Duodenal mucosa (tissue), 2 donors: ENCODE results near the gene ASMT.
"Not testable (repeated sequence)": the region's sequence is repeated elsewhere in the genome, so short reads cannot be mapped to it uniquely, and the experiment has no call there.

Source experiments
- H3K27ac ChIP-seq: one replicate; pipeline ENCODE4 v1.7.0; 2013; ENCODE audit warnings: low read depth, low read length
- H3K27me3 ChIP-seq, 2 donors: one replicate each; pipeline ENCODE4 v1.7.0; 2013; ENCODE audit warnings: low read length in 2 of 2, control low read depth in 1 of 2; ENCODE audit not compliant: insufficient read depth in 2 of 2, control insufficient read depth in 1 of 2
- H3K36me3 ChIP-seq, 2 donors: one replicate each; pipeline ENCODE4 v1.7.0; 2013; ENCODE audit warnings: low read length in 2 of 2, control low read depth in 1 of 2; ENCODE audit not compliant: insufficient read depth in 2 of 2, control insufficient read depth in 1 of 2
- H3K4me1 ChIP-seq, 2 donors: one replicate each; pipeline ENCODE4 v1.7.0; 2013; ENCODE audit warnings: low read length in 2 of 2, control low read depth in 1 of 2; ENCODE audit not compliant: insufficient read depth in 2 of 2, control insufficient read depth in 1 of 2
- H3K4me3 ChIP-seq, 2 donors: one replicate each; pipeline ENCODE4 v1.7.0; 2013; ENCODE audit warnings: low read length in 2 of 2, low read depth in 1 of 2
- H3K9ac ChIP-seq, 2 donors: one replicate each; pipeline ENCODE4 v1.7.0; 2013; ENCODE audit warnings: low read length in 2 of 2, low read depth in 1 of 2
- H3K9me3 ChIP-seq, 2 donors: one replicate each; pipeline ENCODE4 v1.7.0; 2013; ENCODE audit warnings: low read length in 2 of 2, control low read depth in 1 of 2; ENCODE audit not compliant: control insufficient read depth in 1 of 2

Gene ASMT

DNA sequence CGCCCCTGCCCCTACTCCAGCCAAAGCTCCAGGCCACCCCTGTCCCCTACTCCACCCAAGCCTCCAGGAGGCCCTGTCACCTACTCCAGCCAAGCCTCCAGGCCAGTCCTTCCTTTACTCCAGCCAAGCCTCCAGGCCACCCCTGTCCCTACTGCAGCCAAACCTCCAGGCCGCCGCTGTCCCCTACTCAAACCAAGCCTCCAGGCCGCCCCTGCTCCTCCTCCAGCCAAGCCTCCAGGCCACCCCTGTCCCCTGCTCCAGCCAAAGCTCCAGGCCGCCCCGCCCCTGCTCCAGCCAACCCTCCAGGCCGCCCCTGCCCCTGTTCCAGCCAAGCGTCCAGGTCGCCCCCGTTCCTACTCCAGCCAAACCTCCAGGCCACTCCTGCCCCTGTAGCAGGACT, 5.1 kb upstream of the ASMT start:
- Histone ChIP-seq H3K4me3 (no peak overlapping the region), H3K36me3 (no peaks in the 10 kb centered on the region), H3K27ac (no peak overlapping the region), H3K9ac (no peak overlapping the region), H3K9me3 (no peaks in the 10 kb centered on the region), H3K27me3 (no peaks in the 10 kb centered on the region), H3K4me1 (no peaks in the 10 kb centered on the region)

DNA sequence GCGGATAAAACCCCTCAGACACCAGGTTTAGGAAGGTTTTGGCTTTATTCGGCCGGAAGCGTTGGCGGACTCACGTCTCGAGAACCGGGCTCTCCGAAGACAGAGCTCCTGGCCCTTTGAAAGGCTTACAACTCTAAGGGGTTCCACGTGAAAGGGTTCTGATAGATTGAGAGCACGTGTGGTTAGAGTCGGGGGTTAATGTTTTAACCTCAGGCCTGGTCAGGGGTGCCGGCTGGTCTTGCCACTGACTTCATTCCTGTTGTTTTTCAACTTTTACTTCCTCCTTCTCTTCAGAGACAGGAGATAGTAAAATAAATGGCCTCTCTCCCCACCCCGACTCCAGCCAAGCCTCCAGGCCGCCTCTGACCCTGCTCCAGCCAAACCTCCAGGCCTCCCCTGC, 4.7 kb upstream of the ASMT start:
- Histone ChIP-seq H3K4me3 (no peak overlapping the region), H3K27me3 (no peaks in the 10 kb centered on the region), H3K4me1 (no peaks in the 10 kb centered on the region), H3K27ac (no peak overlapping the region), H3K9ac (no peak overlapping the region), H3K9me3 (no peaks in the 10 kb centered on the region), H3K36me3 (no peaks in the 10 kb centered on the region)

DNA sequence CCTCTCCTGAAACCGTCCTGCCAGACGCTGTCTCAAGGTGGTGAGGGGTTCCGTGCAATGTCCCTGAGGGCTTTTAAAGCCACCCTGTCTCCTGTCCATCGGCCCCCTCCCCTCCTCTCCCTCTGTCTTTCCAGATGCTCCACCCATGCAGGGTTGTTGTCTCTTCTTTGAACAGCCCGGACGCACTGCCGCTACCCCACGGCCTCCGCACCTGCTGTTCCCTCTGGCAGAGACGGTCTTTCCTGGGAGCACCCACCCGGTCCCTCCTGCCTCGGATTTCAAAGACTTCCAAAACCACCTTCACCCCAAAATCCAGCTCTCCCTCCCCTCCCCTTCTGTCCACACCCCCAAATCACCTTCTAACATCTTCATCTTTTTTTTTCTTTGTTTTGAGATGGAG, 4.1 kb upstream of the ASMT start:
- Histone ChIP-seq H3K36me3 (no peaks in the 10 kb centered on the region), H3K4me1 (no peaks in the 10 kb centered on the region), H3K27me3 (no peaks in the 10 kb centered on the region)

DNA sequence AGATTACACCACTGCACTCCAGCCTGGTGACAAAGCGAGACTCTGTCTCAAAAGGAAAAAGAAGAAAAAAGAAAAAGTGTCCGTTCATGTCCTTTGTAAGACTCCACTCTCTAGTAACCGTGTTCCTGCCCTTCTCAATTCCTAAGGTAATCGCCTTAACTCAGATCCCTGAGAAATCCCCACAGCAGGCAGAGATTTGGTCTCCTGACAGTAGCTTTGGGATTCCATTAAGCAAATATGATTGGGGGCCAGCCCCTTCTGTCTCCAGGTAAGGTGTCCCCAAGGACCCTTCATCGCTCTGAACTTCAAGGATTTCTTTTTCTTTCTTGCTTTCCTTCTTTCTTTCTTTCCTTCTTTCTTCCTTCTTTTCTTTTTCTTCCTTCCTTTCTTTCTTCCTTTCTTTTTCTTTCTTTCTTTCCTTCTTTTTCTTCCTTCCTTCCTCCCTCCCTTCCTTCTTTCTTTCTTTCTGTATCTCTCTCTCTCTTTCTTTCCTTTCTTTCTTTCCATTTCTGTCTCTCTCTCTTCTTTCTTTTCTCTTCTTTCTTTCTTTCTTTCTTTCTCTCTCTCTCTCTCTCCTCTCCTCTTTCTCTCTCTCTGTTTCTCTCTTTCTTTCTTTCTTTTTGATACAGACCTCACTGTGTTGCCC, 2.1 kb upstream of the ASMT start:
- no peaks in the 10 kb centered on the region for H3K9me3 ChIP-seq
- H3K27me3 ChIP-seq, result no peaks in the 10 kb centered on the region
- no peaks in the 10 kb centered on the region for H3K36me3 ChIP-seq
- no peak overlapping the region for H3K27ac ChIP-seq
- no peaks in the 10 kb centered on the region for H3K4me1 ChIP-seq
- H3K9ac ChIP-seq, result no peak overlapping the region
- no peak overlapping the region for H3K4me3 ChIP-seq

More for the DNA sequence above, 4.1 kb upstream of the ASMT start:
- Histone ChIP-seq H3K9me3 (no peaks in the 10 kb centered on the region), H3K27ac (no peak overlapping the region), H3K9ac (no peak overlapping the region), H3K4me3 (no peak overlapping the region)

DNA sequence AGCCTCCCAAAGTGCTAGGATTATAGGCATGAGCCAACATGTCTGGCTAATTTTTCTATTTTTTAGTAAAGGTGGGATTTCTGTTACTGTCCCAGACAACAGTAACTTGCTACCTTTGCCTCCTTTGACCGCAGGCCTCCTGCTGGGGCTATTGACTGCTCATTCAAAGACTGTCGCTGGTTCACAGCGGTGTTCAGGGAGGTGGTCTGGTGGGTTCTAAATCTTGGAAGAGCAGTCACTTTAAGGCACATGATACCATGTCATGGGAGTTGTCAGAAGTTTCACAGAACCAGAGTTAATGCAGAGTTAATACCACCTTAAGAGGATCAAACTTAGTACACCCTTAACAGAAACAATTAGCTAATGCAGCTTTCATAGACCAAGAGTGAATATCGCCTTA, 3.8 kb downstream of the ASMT start:
- Histone ChIP-seq H3K4me1 (no peaks in the 10 kb centered on the region), H3K9me3 (no peaks in the 10 kb centered on the region), H3K4me3 (no peak overlapping the region), H3K27ac (no peak overlapping the region), H3K9ac (no peak overlapping the region), H3K27me3 (no peaks in the 10 kb centered on the region), H3K36me3 (no peaks in the 10 kb centered on the region)

DNA sequence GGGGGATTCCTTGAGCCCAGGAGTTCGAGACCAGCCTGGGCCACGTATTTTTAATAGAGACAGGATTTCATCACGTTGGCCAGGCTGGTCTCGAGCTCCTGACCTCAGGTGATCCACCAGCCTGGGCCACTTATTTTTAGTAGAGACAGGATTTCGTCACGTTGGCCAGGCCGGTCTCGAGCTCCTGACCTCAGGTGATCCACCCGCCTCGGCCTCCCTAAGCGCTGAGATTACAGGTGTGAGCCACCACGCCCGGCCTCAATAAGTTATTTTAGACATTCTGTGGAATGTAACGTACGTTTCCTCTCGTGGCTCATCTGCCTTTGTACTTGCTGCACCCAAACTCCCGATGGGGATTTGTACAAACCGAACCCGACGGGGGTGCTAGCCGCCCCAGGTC, 8.8 kb downstream of the ASMT start:
- H3K27me3 ChIP-seq, result no peaks in the 10 kb centered on the region
- H3K4me1 ChIP-seq, result no peaks in the 10 kb centered on the region
- no peak overlapping the region for H3K9ac ChIP-seq
- no peaks in the 10 kb centered on the region for H3K36me3 ChIP-seq
- H3K9me3 ChIP-seq, result no peaks in the 10 kb centered on the region
- no peak overlapping the region for H3K4me3 ChIP-seq
- no peak overlapping the region for H3K27ac ChIP-seq

DNA sequence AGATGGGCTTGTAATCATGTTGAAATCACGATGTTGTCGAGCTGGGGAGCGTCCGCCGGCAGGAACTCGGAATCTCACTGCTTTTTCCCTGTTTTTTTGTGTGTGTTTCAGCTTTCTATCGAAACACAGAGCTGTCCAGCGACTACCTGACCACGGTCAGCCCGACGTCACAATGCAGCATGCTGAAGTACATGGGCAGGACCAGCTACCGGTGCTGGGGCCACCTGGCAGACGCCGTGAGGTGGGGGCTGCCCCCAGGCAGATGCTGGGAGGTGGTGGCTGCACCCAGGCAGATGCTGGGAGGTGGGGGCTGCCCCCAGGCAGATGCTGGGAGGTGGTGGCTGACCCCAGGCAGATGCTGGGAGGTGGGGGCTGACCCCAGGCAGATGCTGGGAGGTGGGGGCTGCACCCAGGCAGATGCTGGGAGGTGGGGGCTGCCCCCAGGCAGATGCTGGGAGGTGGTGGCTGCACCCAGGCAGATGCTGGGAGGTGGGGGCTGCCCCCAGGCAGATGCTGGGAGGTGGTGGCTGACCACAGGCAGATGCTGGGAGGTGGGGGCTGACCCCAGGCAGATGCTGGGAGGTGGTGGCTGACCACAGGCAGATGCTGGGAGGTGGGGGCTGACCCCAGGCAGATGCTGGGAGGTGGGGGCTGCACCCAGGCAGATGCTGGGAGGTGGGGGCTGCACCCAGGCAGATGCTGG, 9.4 kb downstream of the ASMT start:
- H3K4me3 ChIP-seq, H3K27ac ChIP-seq, H3K4me1 ChIP-seq, H3K9ac ChIP-seq, H3K36me3 ChIP-seq, H3K27me3 ChIP-seq, H3K9me3 ChIP-seq: not testable (repeated sequence)

DNA sequence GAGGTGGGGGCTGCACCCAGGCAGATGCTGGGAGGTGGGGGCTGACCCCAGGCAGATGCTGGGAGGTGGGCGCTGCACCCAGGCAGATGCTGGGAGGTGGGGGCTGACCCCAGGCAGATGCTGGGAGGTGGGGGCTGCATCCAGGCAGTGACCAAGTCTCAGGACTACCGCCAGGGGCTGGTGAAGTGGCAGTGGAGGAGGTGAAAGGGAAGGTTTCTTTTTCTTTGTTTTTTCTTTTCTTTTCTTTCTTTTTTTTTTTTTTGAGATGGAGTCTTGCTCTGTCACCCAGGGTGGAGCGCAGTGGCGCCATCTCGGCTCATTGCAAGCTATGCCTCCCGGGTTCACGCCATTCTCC, 10.0 kb downstream of the ASMT start:
- not testable (repeated sequence) for H3K27me3 ChIP-seq, H3K27ac ChIP-seq, H3K36me3 ChIP-seq

DNA sequence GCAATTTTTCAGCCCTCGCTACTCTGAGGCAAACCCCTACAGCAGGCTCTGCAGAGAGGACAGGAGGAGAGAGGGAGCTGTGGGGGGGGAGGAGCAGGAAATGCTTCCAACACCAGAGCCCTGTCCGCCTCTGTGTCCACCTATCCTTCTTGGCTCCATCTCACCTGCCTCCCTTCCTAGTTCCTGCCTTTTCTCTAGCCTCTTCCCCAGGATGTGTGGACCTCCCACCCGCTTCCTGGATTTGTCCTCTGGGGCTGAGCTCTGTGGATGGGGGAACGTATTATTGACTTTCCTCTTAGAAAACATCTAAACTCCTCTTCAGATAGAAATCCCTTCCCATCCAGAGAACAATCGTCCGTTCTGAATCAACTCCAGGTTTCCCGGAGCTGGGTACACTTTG, 14.4 kb downstream of the ASMT start:
- H3K4me1 ChIP-seq, result no peaks in the 10 kb centered on the region
- no peaks in the 10 kb centered on the region for H3K36me3 ChIP-seq
- H3K9ac ChIP-seq, result no peak overlapping the region
- H3K27me3 ChIP-seq, result no peaks in the 10 kb centered on the region
- H3K9me3 ChIP-seq, result no peaks in the 10 kb centered on the region
- H3K27ac ChIP-seq, result no peak overlapping the region
- no peak overlapping the region for H3K4me3 ChIP-seq

More for the DNA sequence above, 10.0 kb downstream of the ASMT start:
- not testable (repeated sequence) for H3K9me3 ChIP-seq, H3K4me3 ChIP-seq, H3K9ac ChIP-seq, H3K4me1 ChIP-seq

DNA sequence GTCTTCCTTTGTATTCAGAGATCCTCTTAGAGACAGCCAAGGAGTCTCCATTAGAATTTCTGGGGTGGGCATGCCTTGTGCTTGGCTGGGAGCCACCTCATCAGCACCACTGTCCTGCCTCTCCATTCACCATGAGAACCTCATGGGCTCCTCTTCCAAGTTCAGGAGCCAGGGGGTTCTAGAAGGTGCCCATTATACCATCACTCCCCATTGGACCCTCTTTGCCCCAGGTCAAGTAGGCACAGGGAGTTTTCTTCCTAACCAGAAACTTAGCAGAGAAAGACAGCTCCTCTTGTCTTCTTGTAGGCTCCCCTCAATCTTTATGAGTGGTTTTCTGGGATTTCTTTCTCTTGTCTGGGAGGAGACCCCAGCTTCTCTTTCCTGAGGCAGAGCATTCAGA, 31.1 kb downstream of the ASMT start:
- Histone ChIP-seq H3K4me1 (no peaks in the 10 kb centered on the region), H3K4me3 (no peak overlapping the region), H3K27me3 (no peaks in the 10 kb centered on the region)

More for the DNA sequence above, 31.1 kb downstream of the ASMT start:
- no peak overlapping the region for H3K9ac ChIP-seq
- H3K27ac ChIP-seq, result no peak overlapping the region
- H3K36me3 ChIP-seq, result no peaks in the 10 kb centered on the region
- H3K9me3 ChIP-seq, result peaks cover 4 to 8% of the 10 kb centered on the region in 2 donors
